ENCODE data around the gene FLRT2. TPM values are rescaled to one million over a fixed set of nuclear protein-coding genes. Genes with fewer than 3 reads are reported as not detected.

Gene FLRT2
- total RNA-seq, 1 donor = 14.7 TPM

- H3K4me3 ChIP-seq (ENCODE audit: low read depth, low read length) = peak overlapping the region; percentile 87
- TF ChIP-seq CTCF (IDR thresholded peaks at IDR 0.05; ENCODE audit: insufficient read depth, low read depth, low read length) = no peak
- DNase-seq (ENCODE audit: low read depth) = peak; percentile 30
Measured at GRCh38 chr14:85534458-85535293, 4.7 kb downstream of the FLRT2 start.

DNA sequence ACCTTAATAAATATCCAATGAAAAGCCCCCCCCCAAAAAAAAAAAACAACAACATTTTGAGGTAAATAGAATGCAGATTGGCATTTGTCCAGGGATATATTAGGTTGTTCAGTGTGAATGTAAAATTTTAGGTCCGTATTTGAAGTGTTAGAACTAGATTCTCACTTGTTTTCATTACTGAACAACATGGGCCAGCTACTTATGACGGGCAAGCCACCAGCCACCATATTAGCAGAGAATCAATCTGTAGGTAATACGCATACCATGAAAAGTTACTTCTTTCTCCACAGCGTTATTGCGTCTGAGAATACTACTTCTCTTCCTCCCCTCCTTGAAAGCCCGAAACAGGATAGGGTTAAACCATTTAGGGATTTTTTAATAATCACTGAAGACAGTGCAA, 5.4 kb downstream of the FLRT2 start:
- TF ChIP-seq CTCF (IDR thresholded peaks at IDR 0.05; ENCODE audit: insufficient read depth, low read depth, low read length) = no peak
- peak overlapping the region; percentile 87 for H3K4me3 ChIP-seq (ENCODE audit: low read depth, low read length)
- no peak for DNase-seq (ENCODE audit: low read depth)

GRCh38 chr14:85535991-85536832, 6.3 kb downstream of the FLRT2 start:
- H3K4me3 ChIP-seq (ENCODE audit: low read depth, low read length) = peak overlapping the region; percentile 87
- TF ChIP-seq CTCF (IDR thresholded peaks at IDR 0.05; ENCODE audit: insufficient read depth, low read depth, low read length) = peak; percentile 49
- DNase-seq (ENCODE audit: low read depth) = peak; percentile 74

GRCh38 chr14:85536833-85537190, 6.9 kb downstream of the FLRT2 start:
- peak overlapping the region; percentile 9 for H3K4me3 ChIP-seq (ENCODE audit: low read depth, low read length)
- no peak for TF ChIP-seq CTCF (IDR thresholded peaks at IDR 0.05; ENCODE audit: insufficient read depth, low read depth, low read length)
- DNase-seq (ENCODE audit: low read depth) = peak; percentile 75

- H3K4me3 ChIP-seq (ENCODE audit: low read depth, low read length) = no peak overlapping the region
- DNase-seq (ENCODE audit: low read depth) = no peak
- TF ChIP-seq CTCF (IDR thresholded peaks at IDR 0.05; ENCODE audit: insufficient read depth, low read depth, low read length) = no peak
Measured at GRCh38 chr14:85537526-85537925, 7.6 kb downstream of the FLRT2 start.

DNA sequence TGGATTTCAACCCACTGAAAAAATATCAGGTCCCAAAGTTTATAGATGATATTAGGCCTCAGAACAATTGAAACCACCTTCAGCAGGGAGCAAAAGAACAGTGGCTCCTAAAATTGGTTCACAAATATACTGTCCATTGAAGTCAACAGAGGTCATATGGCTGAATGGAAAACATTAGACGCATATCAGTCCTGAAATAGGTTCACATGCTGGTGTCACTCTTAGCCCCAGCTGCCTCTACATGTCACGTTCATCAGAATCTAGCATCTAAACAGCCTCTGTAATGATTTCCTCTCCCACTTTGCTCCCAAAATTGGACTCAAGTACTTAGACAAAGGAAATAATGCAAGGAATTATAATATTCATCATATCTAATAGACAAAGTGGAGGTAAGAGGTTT, 8.7 kb downstream of the FLRT2 start:
- DNase-seq (ENCODE audit: low read depth) = no peak
- H3K4me3 ChIP-seq (ENCODE audit: low read depth, low read length) = no peak overlapping the region
- TF ChIP-seq CTCF (IDR thresholded peaks at IDR 0.05; ENCODE audit: insufficient read depth, low read depth, low read length) = no peak

Measured in fibroblast of villous mesenchyme (primary cell).